ENCODE results near the gene WDR62. TPM values are rescaled to one million over a fixed set of nuclear protein-coding genes. Genes with fewer than 3 reads are reported as not detected.
A peak's percentile ranks its signal among the peaks of the same experiment; 100 is the strongest.

WDR62 gene
- total RNA-seq, 1 experiment from 2014 or later, result 32.9 TPM

- Mint-ChIP-seq H3K27ac (ENCODE audit: unreplicated experiment) (peak overlapping the region; percentile 91), H3K36me3 (ENCODE audit: insufficient read depth, unreplicated experiment) (peaks cover 43% of the 10 kb centered on the region), H3K4me1 (ENCODE audit: low read depth, unreplicated experiment) (peaks cover 21% of the 10 kb centered on the region), H3K9me3 (ENCODE audit: unreplicated experiment) (peaks cover 9% of the 10 kb centered on the region), H3K4me3 (ENCODE audit: unreplicated experiment) (peak overlapping the region; percentile 93), H3K27me3 (ENCODE audit: insufficient read depth, unreplicated experiment) (no peaks in the 10 kb centered on the region)
- no peaks in the 10 kb centered on the region; the same call in 1 of the 2 replicates for H3K9me3 ChIP-seq
- TF ChIP-seq CTCF (IDR thresholded peaks at IDR 0.05; ENCODE audit: insufficient read depth in 1 of 2, low read depth in 1 of 2, low read length in 1 of 2, severe bottlenecking in 1 of 2, unreplicated experiment in 1 of 2), result no peak
- intact Hi-C loops (cut with micrococcal nuclease; ENCODE audit: unreplicated experiment), result no loop called here
- H3K27me3 ChIP-seq (replicated peaks; ENCODE audit: control insufficient read depth, insufficient read depth, low read length), result no peaks in the 10 kb centered on the region
- peak; percentile 56 to 72 for DNase-seq
- POLR2A ChIA-PET, result interaction anchor here (0.6 to 2.0 kb wide), 5 partner anchors 13 to 173 kb away, joined by 4 to 12 read pairs (median 6); partner anchors contain the start of genes ZNF146 and ZNF565
- CTCF ChIA-PET, result interaction anchor here (1.5 kb wide), 1 partner anchor 12 kb away, joined by 10 read pairs; no protein-coding TSS in a partner anchor
- BruUV-seq (replicated peaks), result TSS peak; percentile 80
- peaks cover 7% of the 10 kb centered on the region for H3K4me1 ChIP-seq
- peaks cover 4% of the 10 kb centered on the region; the same call in 1 of the 2 replicates for H3K36me3 ChIP-seq (ENCODE audit: control insufficient read depth, insufficient read depth, low read length)
- H3K4me3 ChIP-seq (ENCODE audit: low read depth, low read length), result peak overlapping the region; percentile 70
Observed at GRCh38 chr19:36140304-36141038, 85.8 kb downstream of the WDR62 start.

- Histone ChIP-seq H3K4me3 (ENCODE audit: low read depth, low read length) (peak overlapping the region; percentile 70), H3K36me3 (ENCODE audit: control insufficient read depth, insufficient read depth, low read length) (peaks cover 7% of the 10 kb centered on the region), H3K4me1 (peaks cover 7% of the 10 kb centered on the region), H3K27me3 (replicated peaks; ENCODE audit: control insufficient read depth, insufficient read depth, low read length) (no peaks in the 10 kb centered on the region), H3K9me3 (no peaks in the 10 kb centered on the region; the same call in 1 of the 2 replicates)
- DNase-seq, result peak; percentile 90 to 91
- BruUV-seq (replicated peaks), result no TSS peak
- intact Hi-C loops (cut with micrococcal nuclease; ENCODE audit: unreplicated experiment), result no loop called here
- ChIA-PET POLR2A (interaction anchor here (0.6 to 2.0 kb wide), 2 partner anchors 13 to 74 kb away, joined by 6 to 10 read pairs; no protein-coding TSS in a partner anchor), CTCF (no interaction called here)
- peak overlapping the region; percentile 91 for H3K27ac Mint-ChIP-seq (ENCODE audit: unreplicated experiment)
- peak overlapping the region; percentile 93 for H3K4me3 Mint-ChIP-seq (ENCODE audit: unreplicated experiment)
- peaks cover 49% of the 10 kb centered on the region for H3K36me3 Mint-ChIP-seq (ENCODE audit: insufficient read depth, unreplicated experiment)
- no peak for TF ChIP-seq CTCF (IDR thresholded peaks at IDR 0.05; ENCODE audit: insufficient read depth in 1 of 2, low read depth in 1 of 2, low read length in 1 of 2, severe bottlenecking in 1 of 2, unreplicated experiment in 1 of 2)
- no peaks in the 10 kb centered on the region for H3K27me3 Mint-ChIP-seq (ENCODE audit: insufficient read depth, unreplicated experiment)
- peaks cover 9% of the 10 kb centered on the region for H3K9me3 Mint-ChIP-seq (ENCODE audit: unreplicated experiment)
- H3K4me1 Mint-ChIP-seq (ENCODE audit: low read depth, unreplicated experiment), result peaks cover 20% of the 10 kb centered on the region
Observed at GRCh38 chr19:36141039-36141927, 86.6 kb downstream of the WDR62 start.

GRCh38 chr19:36142046-36142445 is 87.3 kb downstream of the WDR62 start:
- no peak for DNase-seq
- no peak overlapping the region for H3K4me3 ChIP-seq (ENCODE audit: low read depth, low read length)
- H3K4me1 Mint-ChIP-seq (ENCODE audit: low read depth, unreplicated experiment), result peaks cover 12% of the 10 kb centered on the region
- peak overlapping the region; percentile 93 for H3K4me3 Mint-ChIP-seq (ENCODE audit: unreplicated experiment)
- H3K36me3 Mint-ChIP-seq (ENCODE audit: insufficient read depth, unreplicated experiment), result peaks cover 57% of the 10 kb centered on the region
- peaks cover 8% of the 10 kb centered on the region for H3K36me3 ChIP-seq (ENCODE audit: control insufficient read depth, insufficient read depth, low read length)
- no peaks in the 10 kb centered on the region; the same call in 1 of the 2 replicates for H3K9me3 ChIP-seq
- TF ChIP-seq CTCF (IDR thresholded peaks at IDR 0.05; ENCODE audit: insufficient read depth in 1 of 2, low read depth in 1 of 2, low read length in 1 of 2, severe bottlenecking in 1 of 2, unreplicated experiment in 1 of 2), result no peak
- H3K27me3 Mint-ChIP-seq (ENCODE audit: insufficient read depth, unreplicated experiment), result no peaks in the 10 kb centered on the region
- H3K4me1 ChIP-seq, result peaks cover 7% of the 10 kb centered on the region
- intact Hi-C loops (cut with micrococcal nuclease; ENCODE audit: unreplicated experiment), result no loop called here
- BruUV-seq (replicated peaks), result no TSS peak
- no peak overlapping the region for H3K27ac Mint-ChIP-seq (ENCODE audit: unreplicated experiment)
- peaks cover 9% of the 10 kb centered on the region for H3K9me3 Mint-ChIP-seq (ENCODE audit: unreplicated experiment)
- CTCF ChIA-PET, result no interaction called here
- H3K27me3 ChIP-seq (replicated peaks; ENCODE audit: control insufficient read depth, insufficient read depth, low read length), result no peaks in the 10 kb centered on the region
- POLR2A ChIA-PET, result no interaction called here

Data from Caco-2 (cell line).